K562 (cell line): Measurements from ENCODE around the gene CHMP5. TPM values are rescaled to one million over a fixed set of nuclear protein-coding genes. Genes with fewer than 3 reads are reported as not detected.

Source experiments
- ATAC-seq: fragments of 200-7000 bp; cut with Tn5 transposase; 3 replicates; pipeline ENCODE4 v1.9.1; 2020; ENCODE audit warnings: moderate library complexity
- BruUV-seq: library from RNA; stranded (reverse); fragments of 400-500 nt; replicated peaks from 2 replicates; lab custom pipeline; 2021; lab: Mats Ljungman, UMichigan
- CTCF ChIA-PET: fragments of 300-600 bp; formaldehyde crosslinking; extraction: SDS; loops from one replicate; lab custom pipeline; 2021; ENCODE audit warnings: low intra/inter-chr PET ratio; lab: Yijun Ruan, JAX
- POLR2A ChIA-PET: fragments of 300-600, 350-650 bp; sonication (Branson Sonifier 250); formaldehyde crosslinking; extraction: SDS; loops from one replicate; lab custom pipeline; 2021; ENCODE audit warnings: antibody characterized with exemption, inconsistent platforms; lab: Yijun Ruan, JAX
- DNase-seq, 4 experiments: peaks; one replicate each; pipeline versions ENCODE4 v3.0.0 to v3.0.0-alpha.2; 2011 to 2018; ENCODE audit warnings: low spot score in 3 of 4, mixed read lengths in 3 of 4; ENCODE audit errors: extremely low read depth in 1 of 4
- FAIRE-seq: peaks from 2 replicates; lab custom pipeline; 2011; peaks lifted over from hg19 to GRCh38; lab: Jason Lieb, UNC
- H2AFZ ChIP-seq: 2 replicates; pipeline ENCODE4 v1.6.0; 2011; ENCODE audit warnings: low read depth, low read length, control low read depth, inconsistent platforms
- H3K27ac ChIP-seq: fragments of 200-600 bp; 3 replicates; pipeline ENCODE4 v1.8.0; 2011; ENCODE audit warnings: low read depth, mild to moderate bottlenecking, control low read depth, inconsistent platforms, low read length, moderate library complexity, mixed read lengths; ENCODE audit errors: extremely low read depth
- H3K27me3 ChIP-seq, 2 experiments: fragments of 300-600 bp in 1 of 2; 2 replicates in 1 of 2; 3 replicates in 1 of 2; pipeline versions ENCODE4 v1.6.0 to v1.8.0; 2011; ENCODE audit warnings: inconsistent platforms in 2 of 2, low read length in 2 of 2, mild to moderate bottlenecking in 1 of 2, mixed read lengths in 1 of 2, moderate library complexity in 1 of 2; ENCODE audit not compliant: control insufficient read depth in 2 of 2, insufficient read depth in 2 of 2
- H3K36me3 ChIP-seq: fragments of 300-600 bp; 3 replicates; pipeline ENCODE4 v1.8.0; 2011; ENCODE audit warnings: mild to moderate bottlenecking, low read length, inconsistent platforms; ENCODE audit not compliant: control insufficient read depth, insufficient read depth
- H3K4me1 ChIP-seq, 2 experiments: fragments of 200-600 bp in 1 of 2; replicated peaks in 1 of 2; 2 replicates in 1 of 2; 3 replicates in 1 of 2; pipeline versions ENCODE4 v1.5.1 to v1.8.0; 2011; ENCODE audit warnings: inconsistent platforms in 2 of 2, low read length in 2 of 2, mild to moderate bottlenecking in 1 of 2, mixed read lengths in 1 of 2, moderate library complexity in 1 of 2; ENCODE audit not compliant: control insufficient read depth in 2 of 2, insufficient read depth in 2 of 2
- H3K4me2 ChIP-seq: 2 replicates; pipeline ENCODE4 v1.6.1; 2011; ENCODE audit warnings: low read length, control low read depth, inconsistent platforms, mixed read lengths; ENCODE audit not compliant: insufficient read depth
- H3K4me3 ChIP-seq: fragments of 200-600 bp; sonication (generic), shearing (Covaris generic); 2 replicates; pipeline ENCODE4 v1.5.1; 2016; ENCODE audit warnings: control low read depth, inconsistent platforms
- H3K79me2 ChIP-seq: fragments of 200-600 bp; 3 replicates; pipeline ENCODE4 v1.8.0; 2011; ENCODE audit warnings: low read length, inconsistent platforms; ENCODE audit not compliant: control insufficient read depth, insufficient read depth
- H3K9ac ChIP-seq, 2 experiments: 2 replicates each; pipeline versions ENCODE4 v1.6.0 to v1.6.1; 2011; ENCODE audit warnings: low read depth in 2 of 2, low read length in 2 of 2, control low read depth in 1 of 2, inconsistent platforms in 1 of 2, mild to moderate bottlenecking in 1 of 2, mixed read lengths in 1 of 2; ENCODE audit not compliant: insufficient read depth in 1 of 2
- H3K9me1 ChIP-seq: one replicate; pipeline ENCODE4 v1.6.0; 2011; ENCODE audit warnings: inconsistent platforms, mild to moderate bottlenecking, low read length, moderate library complexity; ENCODE audit not compliant: control insufficient read depth, insufficient read depth
- H3K9me3 ChIP-seq: replicated peaks from 2 replicates; pipeline ENCODE4 v1.5.1; 2011; ENCODE audit warnings: low read depth, low read length, inconsistent platforms; ENCODE audit not compliant: control insufficient read depth, insufficient read depth
- H4K20me1 ChIP-seq: replicated peaks from 2 replicates; pipeline ENCODE4 v1.6.1; 2011; ENCODE audit warnings: low read length, inconsistent platforms, mixed read lengths; ENCODE audit not compliant: control insufficient read depth, insufficient read depth
- CCNT2 ChIP-seq: IDR thresholded peaks from 2 replicates; pipeline ENCODE4 v1.6.1; 2011; ENCODE audit warnings: borderline replicate concordance, low read depth, mild to moderate bottlenecking, moderate library complexity, mixed read lengths, low read length; ENCODE audit not compliant: insufficient read length; ENCODE audit errors: extremely low read depth
- CREB1 ChIP-seq, 2 experiments: sonication (generic) in 1 of 2; formaldehyde crosslinking in 1 of 2; IDR thresholded peaks; 2 replicates each; pipeline versions ENCODE4 v1.6.1 to v1.8.0; 2012 to 2022; ENCODE audit warnings: inconsistent platforms in 1 of 2, mild to moderate bottlenecking in 1 of 2, missing genetic modification reagents in 1 of 2, moderate library complexity in 1 of 2
- FOXP4 ChIP-seq: sonication (generic); formaldehyde crosslinking; IDR thresholded peaks from 2 replicates; pipeline ENCODE4 v1.8.0; 2022; ENCODE audit warnings: mild to moderate bottlenecking, missing genetic modification reagents, borderline replicate concordance
- SMARCB1 ChIP-seq: IDR thresholded peaks from 2 replicates; pipeline ENCODE4 v1.6.1; 2011; ENCODE audit warnings: improper control_type of control experiment, low read depth; ENCODE audit not compliant: insufficient read length
- SMARCC2 ChIP-seq: fragments of 450-650 bp; IDR thresholded peaks from 2 replicates; pipeline ENCODE4 v1.6.1; 2017; ENCODE audit warnings: antibody characterized with exemption, moderate library complexity, mild to moderate bottlenecking, low read depth
- ZNF12 ChIP-seq: sonication (generic); formaldehyde crosslinking; IDR thresholded peaks from 2 replicates; pipeline ENCODE4 v1.4.0; 2020; ENCODE audit warnings: mild to moderate bottlenecking, missing genetic modification reagents
- ZNF124 ChIP-seq: sonication (generic); formaldehyde crosslinking; IDR thresholded peaks from 2 replicates; pipeline ENCODE4 v1.8.1; 2022; ENCODE audit warnings: missing genetic modification reagents
- ZNF699 ChIP-seq: fragments of 250-450 bp; sonication (Bioruptor Pico); IDR thresholded peaks from 2 replicates; pipeline ENCODE4 v1.8.0; 2021; ENCODE audit warnings: mild to moderate bottlenecking, moderate library complexity; ENCODE audit not compliant: insufficient replicate concordance
- WGBS: fragments of 100-300 bp; shearing (Covaris generic); methylation state at CpG from one replicate; pipeline ENCODE4 v1.1.6; 2016; ENCODE audit warnings: low coverage, mixed read lengths; ENCODE audit not compliant: insufficient coverage; ENCODE audit errors: missing lambda C conversion rate; 5-methylcytosine and 5-hydroxymethylcytosine counted together
- in situ Hi-C: fragments of 300-500 bp; cut with MboI; formaldehyde crosslinking; loops from 4 replicates; pipeline ENCODE4 v1.15.0; 2018; ENCODE audit warnings: inconsistent platforms, mixed read lengths
- intact Hi-C: fragments of 100-400 bp; cut with micrococcal nuclease; formaldehyde crosslinking; loops from 2 replicates; pipeline ENCODE4 v1.14.2; 2022
- polyA plus RNA-seq, 8 experiments: library from polyadenylated mRNA; depleted of rRNA in 4 of 8; stranded (reverse) in 5 of 8; unstranded in 3 of 8; fragments of >200 nt; fragmentation: Nextera tagmentation in 2 of 8; fragmentation: Illumina TruSeq in 1 of 8; extraction: Ambion mirVana in 2 of 8; extraction: Trizol in 1 of 8; gene quantifications; 2 replicates each; pipeline versions ENCODE4 v1.2.1 to v1.2.3, GENCODE V29; 2011 to 2014; ENCODE audit warnings: inconsistent platforms in 1 of 8, missing spikeins in 1 of 8
- total RNA-seq, 7 experiments: library from RNA; depleted of rRNA in 6 of 7; stranded (reverse); fragments of >200 nt in 6 of 7; fragmentation: Illumina TruSeq in 2 of 7; extraction: Trizol in 2 of 7; gene quantifications; 2 replicates each; pipeline versions ENCODE4 v1.2.1 to v1.2.3, GENCODE V29; 2011 to 2021; ENCODE audit warnings: low replicate concordance in 1 of 7

The CHMP5 gene
- total and polyA plus RNA-seq, 9 of the 15 experiments (the other 6 are each of a cell fraction or from before 2014, with no cell fraction given) = 36.0 to 105 (median 54.9) TPM

- H4K20me1 ChIP-seq = no peaks in the 10 kb centered on the region
- in situ Hi-C loops (no loop called here), intact Hi-C loops (no loop called here)
- ATAC-seq (no peak), DNase-seq (no peak), FAIRE-seq (no peak)
- ChIA-PET POLR2A (interaction anchor here (0.7 kb wide), 1 partner anchor 1855 kb away, joined by 3 read pairs; the partner anchor contains the start of gene UNC13B), CTCF (no interaction called here)
- no peaks in the 10 kb centered on the region; the same call in 1 of the 3 replicates for H3K79me2 ChIP-seq
- peaks cover 96% of the 10 kb centered on the region for H3K36me3 ChIP-seq
- H3K27me3 ChIP-seq = no peaks in the 10 kb centered on the region
- no peak overlapping the region for H3K9ac ChIP-seq
- WGBS = 71% methylated on average over 1 of the region's 1 CpG
- TF ChIP-seq ZNF124 (CRISPR knock-in tag) (no peak), SMARCC2 (no peak), ZNF12 (CRISPR knock-in tag) (no peak), SMARCB1 (no peak), FOXP4 (CRISPR knock-in tag) (no peak), CREB1 (IDR thresholded peaks at IDR 0.05) (no peak), CREB1 (CRISPR knock-in tag; IDR thresholded peaks at IDR 0.05) (no peak), CCNT2 (no peak), ZNF699 (no peak)
- H3K9me1 ChIP-seq = no peaks in the 10 kb centered on the region
- no peak overlapping the region for H2AFZ ChIP-seq
- no peak overlapping the region for H3K4me2 ChIP-seq
- no peaks in the 10 kb centered on the region for H3K9me3 ChIP-seq
- BruUV-seq = no TSS peak
- no peaks in the 10 kb centered on the region for H3K4me1 ChIP-seq
- no peak overlapping the region for H3K27ac ChIP-seq
- H3K4me3 ChIP-seq = no peak overlapping the region
Observed at GRCh38 chr9:33307067-33307466, 42.2 kb downstream of the CHMP5 start.
